HG02852 (cell line): Measurements from ENCODE around the gene NPIPA2.
"Not testable (repeated sequence)": the region's sequence is repeated elsewhere in the genome, so short reads cannot be mapped to it uniquely, and the experiment has no call there.

ENCODE experiments used
- ATAC-seq: cut with Tn5 transposase; IDR thresholded peaks from one replicate; pipeline ENCODE4 v1.9.1; 2021; ENCODE audit warnings: mild to moderate bottlenecking, moderate library complexity; ENCODE audit not compliant: unreplicated experiment

The NPIPA2 gene

GRCh38 chr16:14742273-14743128 lies at the start of gene NPIPA2:
Gene NPIPA2 (plus strand): TSS chr16:14742533. CDS start chr16:14748066, 5,533 bp downstream.
- ATAC-seq, result peak; percentile 94

DNA sequence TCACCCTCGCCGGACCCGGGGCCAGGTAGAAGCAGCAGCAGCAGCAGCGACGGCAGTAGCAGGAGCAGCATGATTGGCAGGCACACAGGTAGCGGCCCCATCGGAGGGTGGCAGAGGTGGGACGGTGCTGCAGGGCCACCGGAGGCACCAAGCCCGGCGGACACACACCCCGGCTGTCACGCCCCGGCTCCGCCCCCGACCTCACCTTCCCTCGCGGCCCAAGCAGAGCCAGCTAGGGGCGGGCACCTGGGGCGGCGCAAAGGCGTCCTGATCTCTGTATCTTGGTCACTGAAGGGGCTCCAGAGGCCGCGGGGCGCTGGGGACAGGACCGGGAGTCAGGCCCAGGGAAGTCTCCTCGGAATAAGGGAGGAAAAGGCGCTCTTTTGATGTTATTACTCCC lies 48.2 kb upstream of the NPIPA2 start, which contains the start of gene PLA2G10:
PLA2G10 (minus strand) TSS at position 180 of the 400 bp plus-strand sequence; CDS start at position 101, 79 bp downstream.
- ATAC-seq, result not testable (repeated sequence)

GRCh38 chr16:14701859-14702258 lies 40.5 kb upstream of the NPIPA2 start:
- ATAC-seq, result not testable (repeated sequence)

GRCh38 chr16:14702672-14703071 lies 39.7 kb upstream of the NPIPA2 start:
- ATAC-seq, result not testable (repeated sequence)

DNA sequence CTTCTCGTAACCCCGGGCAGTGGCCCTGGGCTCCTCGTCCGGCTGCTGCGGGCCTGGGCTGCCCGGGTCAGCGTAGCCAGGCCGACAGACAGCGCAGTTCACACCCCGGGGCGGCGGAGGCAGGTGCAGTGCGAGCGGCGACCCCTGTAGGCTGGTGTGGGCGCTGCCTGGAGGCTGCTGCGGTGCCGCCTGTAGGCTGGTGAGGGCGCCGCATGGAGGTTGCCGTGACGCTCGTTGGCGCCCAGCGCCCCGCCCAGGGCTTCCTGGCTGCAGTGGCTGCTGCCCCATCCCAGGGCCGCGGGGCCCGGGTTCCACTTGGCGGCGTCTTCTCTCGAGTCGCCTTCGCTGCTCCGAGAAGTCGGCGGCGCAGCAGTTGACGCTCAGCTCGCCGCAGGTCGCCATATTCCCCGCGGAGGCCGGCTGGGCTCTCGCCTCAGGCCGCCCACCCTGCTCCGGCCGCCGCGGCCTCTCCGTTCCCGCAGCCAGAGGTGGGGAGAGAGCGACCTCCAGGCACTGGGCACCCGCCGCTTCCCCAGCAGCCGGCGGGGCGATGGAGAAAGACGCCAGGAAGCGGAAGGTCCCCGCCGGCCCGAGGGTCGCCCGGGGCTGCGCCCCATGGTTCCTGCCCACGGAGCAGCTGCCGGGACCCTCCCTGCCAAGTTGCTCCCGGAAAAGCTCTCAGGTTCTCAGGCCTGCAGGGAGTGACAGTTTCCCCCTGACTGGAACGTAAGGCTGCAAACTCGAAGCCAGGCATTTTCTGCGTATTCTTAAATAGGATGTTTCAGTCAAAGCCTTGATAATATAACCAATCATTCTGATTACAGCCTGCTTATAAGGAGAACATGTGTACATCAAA lies 38.9 kb upstream of the NPIPA2 start, which contains the start of gene NPIPA3:
NPIPA3 (plus strand) TSS at position 256 of the 856 bp plus-strand sequence. CDS start 5,533 bp downstream, outside the sequence.
- peak; percentile 99 for ATAC-seq

DNA sequence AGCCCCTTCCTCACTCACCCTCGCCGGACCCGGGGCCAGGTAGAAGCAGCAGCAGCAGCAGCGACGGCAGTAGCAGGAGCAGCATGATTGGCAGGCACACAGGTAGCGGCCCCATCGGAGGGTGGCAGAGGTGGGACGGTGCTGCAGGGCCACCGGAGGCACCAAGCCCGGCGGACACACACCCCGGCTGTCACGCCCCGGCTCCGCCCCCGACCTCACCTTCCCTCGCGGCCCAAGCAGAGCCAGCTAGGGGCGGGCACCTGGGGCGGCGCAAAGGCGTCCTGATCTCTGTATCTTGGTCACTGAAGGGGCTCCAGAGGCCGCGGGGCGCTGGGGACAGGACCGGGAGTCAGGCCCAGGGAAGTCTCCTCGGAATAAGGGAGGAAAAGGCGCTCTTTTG lies 9.1 kb upstream of the NPIPA2 start:
- ATAC-seq, result not testable (repeated sequence)

DNA sequence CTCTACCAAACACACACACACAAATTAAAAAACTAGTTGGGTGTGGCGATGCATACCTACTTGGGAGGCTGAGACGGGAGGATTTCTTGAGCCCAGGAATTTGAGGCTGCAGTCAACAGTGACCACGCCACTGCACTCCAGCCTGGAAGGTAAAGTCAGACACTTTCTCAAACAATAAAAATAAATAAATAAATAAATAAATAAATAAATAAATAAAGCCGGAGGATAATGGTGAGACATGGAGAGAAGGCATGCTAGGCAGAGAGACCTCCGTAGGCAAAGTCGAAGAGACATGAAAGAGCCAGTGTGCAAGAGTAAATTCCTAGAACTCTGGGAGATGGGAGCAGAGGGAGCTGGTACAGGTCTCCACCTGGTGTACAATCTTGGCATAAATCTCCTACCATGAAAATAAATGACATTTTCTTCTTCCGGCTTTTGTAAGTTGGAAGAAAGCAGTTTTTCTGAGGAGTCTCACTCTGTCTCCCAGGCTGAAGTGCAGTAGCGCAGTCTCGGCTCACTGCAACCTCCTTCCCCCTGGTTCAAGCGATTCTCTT lies 1.4 kb upstream of the NPIPA2 start:
- not testable (repeated sequence) for ATAC-seq

GRCh38 chr16:14741794-14742193 lies 539 bp upstream of the NPIPA2 start:
- ATAC-seq, result not testable (repeated sequence)

DNA sequence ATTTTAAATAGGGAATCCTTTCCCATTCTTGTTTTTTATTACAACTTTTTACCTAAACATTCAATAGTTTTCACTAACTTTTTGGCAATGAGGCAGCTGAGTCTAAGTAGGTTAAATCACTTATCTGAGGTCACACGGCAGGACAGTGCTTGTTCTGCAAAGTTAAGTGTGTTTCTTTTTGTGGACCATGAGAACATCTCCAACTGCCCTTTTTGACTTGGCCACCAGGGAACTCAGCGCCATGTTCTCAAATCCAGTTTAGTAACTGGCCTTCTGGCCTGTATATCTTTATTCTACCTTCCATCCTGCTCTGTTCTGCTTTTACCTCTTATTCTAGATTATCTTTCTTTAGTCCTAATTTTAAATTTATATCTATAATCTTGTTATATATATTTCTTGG lies 31.3 kb downstream of the NPIPA2 start:
- not testable (repeated sequence) for ATAC-seq

DNA sequence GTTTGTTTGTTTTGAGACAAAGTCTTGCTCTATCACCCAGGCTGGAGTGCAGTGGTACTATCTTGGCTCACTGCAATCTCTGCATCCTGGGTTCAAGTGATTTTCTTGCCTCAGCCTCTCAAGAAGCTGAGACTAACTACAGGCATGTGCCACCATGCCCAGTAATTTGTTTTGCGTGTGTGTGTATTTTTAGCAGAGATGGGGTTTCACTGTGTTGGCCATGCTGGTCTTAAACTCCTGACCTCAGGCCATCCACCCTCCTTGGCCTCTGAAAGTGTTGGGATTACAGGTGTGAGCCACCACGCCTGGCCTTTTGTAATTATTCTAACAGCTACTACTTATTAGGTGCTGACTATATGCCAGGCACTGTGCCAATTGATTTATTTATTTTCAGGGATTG lies 33.3 kb downstream of the NPIPA2 start:
- not testable (repeated sequence) for ATAC-seq

DNA sequence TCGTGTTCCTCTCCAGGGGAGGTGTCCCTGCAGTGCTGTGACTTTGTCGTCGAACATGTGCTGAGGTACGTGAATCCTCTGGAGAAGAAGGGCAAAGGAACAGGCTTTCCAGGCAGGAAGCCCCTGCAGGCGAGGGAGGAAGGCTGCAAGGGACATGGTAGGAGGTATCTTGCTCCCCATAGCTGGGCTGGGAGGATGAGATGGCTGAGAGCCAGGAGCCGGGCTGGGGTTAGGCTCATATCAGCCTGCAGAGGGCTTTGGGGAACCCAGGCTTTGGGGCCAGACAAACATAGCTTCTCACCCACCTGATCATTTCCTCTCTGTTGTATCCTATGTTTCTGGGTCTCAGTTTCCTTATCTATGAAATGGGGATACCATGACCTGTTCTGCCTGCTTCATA lies 34.4 kb downstream of the NPIPA2 start:
- ATAC-seq, result not testable (repeated sequence)

DNA sequence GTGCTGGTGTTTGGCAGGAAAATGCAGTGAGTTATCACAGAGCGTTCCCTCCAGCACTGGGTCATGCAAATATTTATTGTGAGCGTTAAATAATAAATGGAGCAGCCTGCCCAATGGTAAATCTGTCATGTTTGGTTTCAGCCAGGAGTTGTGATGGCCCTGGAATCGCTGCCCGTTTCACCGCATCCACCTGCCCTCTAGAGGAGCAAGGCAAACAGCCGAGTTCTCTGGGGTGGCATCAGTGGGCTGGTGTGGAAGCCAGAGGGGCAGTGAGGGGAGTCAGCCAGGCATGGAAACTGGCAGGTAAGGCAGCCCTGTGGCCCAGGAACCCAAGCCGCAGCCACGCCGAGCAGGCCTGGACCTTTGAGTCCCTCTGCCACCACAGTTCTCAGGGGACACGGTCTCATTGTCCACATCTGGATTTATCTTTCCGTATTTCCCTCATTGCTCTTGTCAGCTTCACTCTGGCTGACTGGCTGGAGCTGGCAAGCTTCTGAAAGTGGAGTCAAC lies 37.1 kb downstream of the NPIPA2 start:
- ATAC-seq, result not testable (repeated sequence)

DNA sequence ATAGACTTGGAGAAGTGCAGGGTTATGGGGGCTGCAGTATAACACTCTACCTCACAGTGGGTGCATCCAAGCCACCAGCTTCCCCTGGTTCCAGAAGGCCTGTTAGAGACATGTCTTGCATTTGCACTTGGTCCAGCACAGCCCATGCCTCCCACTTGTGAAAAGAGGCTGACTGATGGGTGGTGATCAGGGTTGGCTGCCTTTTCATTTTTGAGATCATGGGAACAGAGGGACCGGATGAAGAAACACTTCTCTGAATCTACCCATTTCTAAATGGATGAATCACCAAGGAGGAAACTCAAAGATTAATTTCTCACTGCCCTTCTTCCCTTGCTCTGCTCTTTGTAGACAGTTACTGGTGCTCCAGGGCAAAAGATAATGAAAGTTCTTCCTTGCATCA lies 43.8 kb downstream of the NPIPA2 start:
- ATAC-seq, result not testable (repeated sequence)

GRCh38 chr16:14789577-14789976 lies 47.2 kb downstream of the NPIPA2 start:
- ATAC-seq, result not testable (repeated sequence)

DNA sequence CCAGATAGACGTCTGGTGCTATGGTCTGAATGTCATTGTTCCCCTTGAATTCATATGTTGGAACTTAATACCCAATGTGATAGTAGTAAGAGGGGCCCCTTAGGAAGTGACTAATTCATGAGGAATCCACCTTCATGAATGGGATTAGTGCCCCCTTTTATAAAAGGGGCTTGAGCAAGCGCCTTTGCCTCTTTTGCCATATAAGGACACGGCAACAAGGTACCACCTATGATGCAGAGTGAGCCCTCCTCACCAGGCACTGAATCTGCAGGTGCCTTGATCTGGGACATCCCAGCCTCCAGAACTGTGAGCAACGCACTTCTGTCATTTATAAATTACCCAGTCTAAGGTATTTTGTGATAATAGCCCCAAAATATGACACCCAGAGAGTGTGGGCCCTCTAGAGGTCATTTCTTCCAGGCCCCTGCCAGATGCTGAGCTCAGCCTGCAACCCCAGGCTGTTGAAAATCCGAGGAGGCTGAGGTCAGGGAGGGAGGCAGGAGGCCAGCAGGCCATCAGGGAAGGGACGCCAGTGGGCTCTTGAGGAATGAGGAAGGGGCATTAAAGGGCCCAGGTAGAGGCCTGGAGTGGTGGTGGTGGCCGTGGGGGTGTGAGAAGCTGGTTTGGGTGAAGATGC lies 48.1 kb downstream of the NPIPA2 start:
- not testable (repeated sequence) for ATAC-seq

- not testable (repeated sequence) for ATAC-seq
These were observed 50.6 kb downstream of the NPIPA2 start for GRCh38 chr16:14792914-14793313.

GRCh38 chr16:14797558-14797957 lies 55.2 kb downstream of the NPIPA2 start:
- ATAC-seq, result not testable (repeated sequence)

DNA sequence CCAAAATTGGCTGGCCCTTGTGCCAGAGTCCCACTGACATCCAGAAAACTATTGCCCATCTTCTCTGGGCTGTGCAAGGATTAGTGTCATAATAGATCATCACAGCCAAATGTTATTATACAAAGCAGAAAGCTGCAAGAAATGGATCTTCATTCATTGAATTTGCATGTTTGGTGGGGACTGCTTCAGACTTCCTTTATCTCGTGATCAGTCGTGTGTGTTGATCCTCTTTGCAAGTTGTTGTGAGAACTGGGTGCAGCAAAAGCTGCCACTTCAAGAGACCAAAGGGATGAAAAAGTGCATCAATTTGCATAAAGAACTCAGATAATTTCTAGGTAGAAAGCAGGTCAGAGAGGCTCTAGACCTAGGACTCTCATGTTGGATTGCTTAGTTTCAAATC lies 61.2 kb downstream of the NPIPA2 start:
- ATAC-seq, result not testable (repeated sequence)

DNA sequence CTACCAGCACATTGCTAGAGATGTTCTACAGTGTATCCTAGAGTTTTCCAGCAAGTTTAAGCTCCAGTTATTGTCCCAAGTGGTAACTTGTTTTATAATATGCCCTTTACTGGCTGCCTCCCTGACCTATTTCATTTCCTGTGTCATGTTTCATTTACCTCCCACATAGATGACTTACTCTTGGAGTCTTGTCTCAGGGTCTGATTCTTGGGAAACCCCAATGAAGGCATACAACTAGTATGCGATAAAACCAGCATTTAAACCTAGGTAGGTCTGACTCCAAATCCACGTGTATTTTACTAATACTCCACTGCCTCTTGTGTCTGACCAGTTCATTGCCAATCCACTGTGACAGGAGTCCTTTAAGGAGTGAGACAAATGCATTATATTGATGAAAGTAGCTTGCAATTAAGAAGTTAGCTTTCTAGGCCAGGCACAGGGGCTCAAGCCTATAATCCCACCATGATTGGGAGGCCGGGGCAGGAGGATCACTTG lies 64.9 kb downstream of the NPIPA2 start:
- ATAC-seq, result not testable (repeated sequence)

GRCh38 chr16:14813890-14814289 lies 71.6 kb downstream of the NPIPA2 start:
- not testable (repeated sequence) for ATAC-seq
